ENCODE results near the gene FAM131A. TPM values are rescaled to one million over a fixed set of nuclear protein-coding genes. Genes with fewer than 3 reads are reported as not detected.

FAM131A gene
- total and polyA plus RNA-seq, 9 of the 15 experiments (the other 6 are each of a cell fraction or from before 2014, with no cell fraction given): 0.48 to 11.1 (median 4.3) TPM

DNA sequence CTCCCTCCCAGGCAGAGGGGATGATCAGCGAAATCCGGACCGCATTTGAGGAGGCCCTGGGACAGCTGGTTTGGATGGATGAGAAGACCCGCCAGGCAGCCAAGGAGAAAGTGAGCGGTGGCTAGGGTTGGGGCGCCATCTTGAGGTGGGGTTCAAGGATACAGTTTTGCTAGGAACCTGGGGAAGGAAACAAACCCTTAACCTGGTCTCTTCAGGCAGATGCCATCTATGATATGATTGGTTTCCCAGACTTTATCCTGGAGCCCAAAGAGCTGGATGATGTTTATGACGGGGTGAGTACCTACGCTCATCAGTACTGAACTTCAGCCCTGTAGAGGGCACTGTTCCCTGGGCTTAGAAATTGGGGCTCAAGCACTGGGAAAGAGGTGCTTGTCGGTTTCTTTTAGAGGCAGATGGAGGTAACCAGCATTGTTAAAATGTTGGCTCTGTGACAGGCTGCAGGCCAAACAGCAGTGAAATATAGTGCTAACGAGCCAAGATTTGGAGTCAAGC is 47.9 kb upstream of the FAM131A start (continued):
- no peak for TF ChIP-seq RBBP5 (IDR thresholded peaks at IDR 0.05; ENCODE audit: borderline replicate concordance, insufficient read depth, low read length, poor library complexity, severe bottlenecking)
- no peak for TF ChIP-seq ZNF584 (CRISPR knock-in tag; IDR thresholded peaks at IDR 0.05; ENCODE audit: low read depth)
- TF ChIP-seq AFF1 (IDR thresholded peaks at IDR 0.05; ENCODE audit: low read depth in 1 of 2, partially characterized antibody in 2 of 2): no peak
- TF ChIP-seq RAD21 (CRISPR knock-in tag; conservative IDR thresholded peaks at IDR 0.05 in 1 of 2, IDR thresholded peaks at IDR 0.05 in 1 of 2): peak; percentile 76 to 87
- no peak for TF ChIP-seq ZNF175 (CRISPR knock-in tag; IDR thresholded peaks at IDR 0.05; ENCODE audit: low read depth)
- no peak for TF ChIP-seq EWSR1 (IDR thresholded peaks at IDR 0.05; ENCODE audit: borderline replicate concordance, low read depth, partially characterized antibody)
- TF ChIP-seq ARHGAP35 (IDR thresholded peaks at IDR 0.05; ENCODE audit: partially characterized antibody): no peak
- TF ChIP-seq PRDM10 (IDR thresholded peaks at IDR 0.05; ENCODE audit: partially characterized antibody): no peak
- TF ChIP-seq BCL6 (CRISPR knock-in tag; IDR thresholded peaks at IDR 0.05): no peak
- TF ChIP-seq, protein P1, sequence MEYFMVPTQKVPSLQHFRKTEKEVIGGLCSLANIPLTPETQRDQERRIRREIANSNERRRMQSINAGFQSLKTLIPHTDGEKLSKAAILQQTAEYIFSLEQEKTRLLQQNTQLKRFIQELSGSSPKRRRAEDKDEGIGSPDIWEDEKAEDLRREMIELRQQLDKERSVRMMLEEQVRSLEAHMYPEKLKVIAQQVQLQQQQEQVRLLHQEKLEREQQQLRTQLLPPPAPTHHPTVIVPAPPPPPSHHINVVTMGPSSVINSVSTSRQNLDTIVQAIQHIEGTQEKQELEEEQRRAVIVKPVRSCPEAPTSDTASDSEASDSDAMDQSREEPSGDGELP (CRISPR knock-in tag; IDR thresholded peaks at IDR 0.05; ENCODE audit: borderline replicate concordance): peak; percentile 72
- no peak for TF ChIP-seq TCF3 (CRISPR knock-in tag; IDR thresholded peaks at IDR 0.05)
- no peak for TF ChIP-seq ILF3 (IDR thresholded peaks at IDR 0.05; ENCODE audit: borderline replicate concordance)
- peak in 1 of 2 experiments; percentile 61; a peak in 1 of 3 replicates for TF ChIP-seq CBX3 (IDR thresholded peaks at IDR 0.05; ENCODE audit: borderline replicate concordance in 1 of 2, low read length in 2 of 2)
- 0 out of 2 replicates have a peak, but pooled peaks have one; percentile 26 for TF ChIP-seq MAX (CRISPR knock-in tag; IDR thresholded peaks at IDR 0.05)
- TF ChIP-seq GTF2F1 (IDR thresholded peaks at IDR 0.05; ENCODE audit: low read depth, low read length): no peak
- no peak for TF ChIP-seq SIN3B (IDR thresholded peaks at IDR 0.05; ENCODE audit: low read depth)
- TF ChIP-seq SIX5 (IDR thresholded peaks at IDR 0.05; ENCODE audit: borderline replicate concordance in 1 of 2, insufficient read depth in 1 of 2, low read depth in 1 of 2, low read length in 2 of 2): no peak
- TF ChIP-seq ZFX (CRISPR knock-in tag; IDR thresholded peaks at IDR 0.05): no peak
